ENCODE results near the gene TXNRD1. TPM values are rescaled to one million over a fixed set of nuclear protein-coding genes. Genes with fewer than 3 reads are reported as not detected.

TXNRD1 gene
- total RNA-seq, 2 donors from 2014 or later, result 110 to 129 TPM

DNA sequence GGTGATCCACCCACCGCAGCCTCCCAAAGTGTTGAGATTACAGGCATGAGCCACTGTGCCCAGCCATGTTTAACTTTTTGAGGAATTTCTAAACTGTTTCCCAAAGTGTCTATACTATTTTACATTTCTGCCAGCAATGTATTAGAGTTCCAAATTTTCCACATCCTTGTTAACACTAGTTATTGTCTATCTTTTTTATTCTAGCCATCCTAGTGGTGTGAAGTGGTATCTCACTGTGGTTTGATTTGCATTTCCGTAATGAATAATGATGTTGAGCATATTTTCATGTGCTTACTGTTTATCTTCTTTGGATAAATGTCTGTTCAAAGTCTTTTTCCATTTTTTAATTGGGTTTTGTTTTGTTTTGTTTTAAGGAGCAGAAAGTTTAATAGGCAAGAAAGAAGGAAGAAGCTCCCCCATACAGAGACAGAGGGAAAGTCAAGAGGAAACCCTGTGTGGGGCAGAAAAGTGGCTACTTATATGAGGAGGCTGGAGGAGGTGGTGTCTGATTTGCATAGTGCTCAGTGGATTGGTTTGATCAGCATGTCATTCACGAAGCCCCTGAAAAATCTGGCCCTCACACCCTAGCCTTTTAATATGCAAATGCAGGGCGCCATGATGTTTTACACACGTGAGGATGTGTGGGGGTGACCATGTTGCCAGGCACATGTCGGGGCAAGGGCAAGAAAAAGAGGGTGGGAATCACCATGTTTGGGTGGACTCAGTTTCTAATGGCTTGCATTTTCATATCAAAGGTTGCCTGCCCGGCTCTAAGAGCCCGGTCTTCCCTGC lies 14.9 kb downstream of the TXNRD1 start:
- H3K27me3 ChIP-seq, result no peaks in the 10 kb centered on the region
- intact Hi-C loops (cut with DNase I), result no loop called here
- no peaks in the 10 kb centered on the region for H3K4me1 ChIP-seq
- DNase-seq, result no peak
- no peak overlapping the region for H3K27ac ChIP-seq
- H3K9me3 ChIP-seq, result no peaks in the 10 kb centered on the region
- no peak overlapping the region for H3K9ac ChIP-seq (ENCODE audit: low read depth in 2 of 2, low read length in 2 of 2)
- no peaks in the 10 kb centered on the region for H3K36me3 ChIP-seq
- H3K4me3 ChIP-seq, result no peak overlapping the region
- TF ChIP-seq, protein P1, sequence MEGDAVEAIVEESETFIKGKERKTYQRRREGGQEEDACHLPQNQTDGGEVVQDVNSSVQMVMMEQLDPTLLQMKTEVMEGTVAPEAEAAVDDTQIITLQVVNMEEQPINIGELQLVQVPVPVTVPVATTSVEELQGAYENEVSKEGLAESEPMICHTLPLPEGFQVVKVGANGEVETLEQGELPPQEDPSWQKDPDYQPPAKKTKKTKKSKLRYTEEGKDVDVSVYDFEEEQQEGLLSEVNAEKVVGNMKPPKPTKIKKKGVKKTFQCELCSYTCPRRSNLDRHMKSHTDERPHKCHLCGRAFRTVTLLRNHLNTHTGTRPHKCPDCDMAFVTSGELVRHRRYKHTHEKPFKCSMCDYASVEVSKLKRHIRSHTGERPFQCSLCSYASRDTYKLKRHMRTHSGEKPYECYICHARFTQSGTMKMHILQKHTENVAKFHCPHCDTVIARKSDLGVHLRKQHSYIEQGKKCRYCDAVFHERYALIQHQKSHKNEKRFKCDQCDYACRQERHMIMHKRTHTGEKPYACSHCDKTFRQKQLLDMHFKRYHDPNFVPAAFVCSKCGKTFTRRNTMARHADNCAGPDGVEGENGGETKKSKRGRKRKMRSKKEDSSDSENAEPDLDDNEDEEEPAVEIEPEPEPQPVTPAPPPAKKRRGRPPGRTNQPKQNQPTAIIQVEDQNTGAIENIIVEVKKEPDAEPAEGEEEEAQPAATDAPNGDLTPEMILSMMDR (IDR thresholded peaks at IDR 0.05), result no peak

DNA sequence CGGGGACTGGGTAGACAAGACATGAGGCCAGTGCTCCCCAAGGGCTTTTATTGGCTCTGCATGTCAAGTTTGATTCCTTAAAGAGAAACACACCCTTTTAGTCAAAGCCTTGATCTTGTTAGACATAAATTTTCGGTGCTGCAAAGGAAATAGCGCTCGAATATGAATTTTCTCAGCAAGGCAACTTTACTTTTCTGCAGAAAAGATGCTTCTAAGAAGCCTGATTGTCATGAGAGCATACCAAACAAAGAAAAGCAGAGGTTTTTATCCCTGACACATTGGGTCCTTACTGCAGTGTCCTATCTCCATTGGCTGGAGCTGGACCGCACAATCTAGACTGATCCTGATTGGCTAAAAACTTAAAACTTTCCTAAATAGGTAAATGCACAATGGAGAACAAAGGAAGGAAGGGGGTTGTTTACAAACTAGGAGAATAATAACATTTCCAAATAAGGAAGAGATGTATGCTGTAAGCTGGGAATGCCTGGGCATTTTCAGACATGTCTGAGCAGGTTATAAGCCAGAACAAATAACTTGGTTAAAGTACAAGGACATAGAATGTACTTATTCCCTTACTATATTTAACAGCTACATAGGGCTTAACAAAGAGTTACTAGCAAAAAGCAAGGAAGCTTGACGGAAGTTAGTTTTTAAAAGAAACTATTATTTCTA lies 17.2 kb downstream of the TXNRD1 start:
- Histone ChIP-seq H3K27ac (no peak overlapping the region), H3K36me3 (no peaks in the 10 kb centered on the region), H3K4me3 (no peak overlapping the region), H3K9me3 (no peaks in the 10 kb centered on the region), H3K27me3 (no peaks in the 10 kb centered on the region), H3K4me1 (no peaks in the 10 kb centered on the region), H3K9ac (ENCODE audit: low read depth in 2 of 2, low read length in 2 of 2) (no peak overlapping the region)
- intact Hi-C loops (cut with DNase I), result no loop called here
- TF ChIP-seq, protein P1 (IDR thresholded peaks at IDR 0.05), result no peak
- DNase-seq, result no peak

DNA sequence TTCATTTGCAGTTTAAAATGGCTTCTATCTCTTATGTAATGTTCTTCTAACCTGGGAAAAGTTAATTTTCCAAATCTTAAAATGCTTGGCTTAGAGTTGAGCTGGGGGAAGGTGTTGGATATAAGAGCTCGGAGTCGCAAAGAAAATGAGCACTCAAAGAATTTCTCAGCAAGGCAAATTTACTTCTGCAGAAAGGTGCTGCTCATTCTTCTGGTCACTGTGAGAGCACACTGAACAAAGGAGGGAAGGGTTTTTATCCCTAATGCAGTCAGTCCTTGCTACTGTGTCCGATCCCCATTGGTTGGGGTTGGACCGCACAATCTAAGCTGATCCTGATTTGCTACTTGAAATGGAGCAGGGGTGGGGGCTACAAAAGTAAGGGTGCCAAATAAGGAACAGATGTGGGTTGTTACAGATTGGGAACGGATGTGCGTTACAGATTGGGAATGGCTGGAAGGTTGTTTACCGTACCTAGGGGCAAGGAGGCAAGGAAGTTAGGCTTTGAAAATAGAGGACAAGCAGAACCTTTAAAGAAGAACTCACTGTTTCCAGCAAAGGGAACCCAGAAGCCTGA lies 19.4 kb downstream of the TXNRD1 start:
- Histone ChIP-seq H3K27ac (no peak overlapping the region), H3K9ac (ENCODE audit: low read depth in 2 of 2, low read length in 2 of 2) (no peak overlapping the region), H3K36me3 (no peaks in the 10 kb centered on the region), H3K4me1 (no peaks in the 10 kb centered on the region), H3K4me3 (no peak overlapping the region), H3K27me3 (no peaks in the 10 kb centered on the region), H3K9me3 (no peaks in the 10 kb centered on the region)
- no peak for DNase-seq
- intact Hi-C loops (cut with DNase I), result no loop called here
- TF ChIP-seq, protein P1 (IDR thresholded peaks at IDR 0.05), result no peak

DNA sequence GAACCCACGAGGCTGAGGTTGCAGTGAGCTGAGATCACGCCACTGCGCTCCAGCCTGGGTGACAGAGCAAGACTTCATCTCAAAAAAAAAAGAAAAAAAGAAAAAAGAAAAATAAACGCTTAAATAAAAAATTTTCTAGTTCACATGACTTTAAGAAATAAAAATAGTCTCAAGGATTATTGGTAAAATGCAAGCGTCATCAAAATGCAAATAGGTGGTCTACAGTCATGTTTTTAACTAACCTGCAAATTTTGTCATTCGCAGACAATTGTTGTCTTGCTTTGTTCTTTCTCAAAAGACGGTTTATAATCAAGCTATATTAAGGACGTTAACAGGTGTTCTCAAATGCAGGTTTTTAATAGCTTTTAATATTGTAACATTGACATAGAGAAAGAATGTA lies 22.4 kb downstream of the TXNRD1 start:
- intact Hi-C loops (cut with DNase I), result no loop called here

DNA sequence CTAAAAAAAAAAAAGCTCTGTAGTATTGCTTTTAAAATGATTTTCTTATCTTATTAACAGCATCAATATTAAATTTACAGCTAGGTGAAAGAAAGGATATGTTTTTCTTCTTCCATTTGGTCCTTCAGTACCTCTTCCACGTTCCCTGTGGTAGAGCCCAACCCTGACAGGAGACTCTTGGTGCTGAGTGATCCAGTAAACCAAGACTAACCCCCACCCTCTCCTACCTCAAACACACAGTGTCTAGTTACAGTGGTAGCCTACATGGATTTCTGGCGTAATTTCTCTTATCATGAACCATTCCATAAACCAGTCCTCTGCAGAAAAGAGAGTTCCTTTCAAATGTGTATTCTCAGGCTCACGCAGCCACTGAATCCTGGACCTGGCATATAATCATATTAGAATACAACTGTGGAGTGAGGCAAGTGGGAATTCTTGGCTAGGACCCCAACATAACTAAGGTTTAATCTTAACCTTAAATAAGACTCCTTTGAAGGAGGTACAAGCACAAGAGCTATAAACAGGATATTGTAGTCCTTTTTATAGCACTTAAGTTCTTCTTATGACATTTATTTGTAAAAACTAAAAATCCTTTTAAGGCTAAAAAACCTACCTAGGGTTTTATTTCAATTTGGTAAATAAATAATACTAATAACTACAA lies 27.1 kb downstream of the TXNRD1 start:
- intact Hi-C loops (cut with DNase I), result no loop called here
- Histone ChIP-seq H3K36me3 (no peaks in the 10 kb centered on the region), H3K9ac (ENCODE audit: low read depth in 2 of 2, low read length in 2 of 2) (no peak overlapping the region), H3K4me3 (no peak overlapping the region), H3K27ac (no peak overlapping the region), H3K9me3 (no peaks in the 10 kb centered on the region), H3K27me3 (no peaks in the 10 kb centered on the region), H3K4me1 (no peaks in the 10 kb centered on the region)
- no peak for DNase-seq
- TF ChIP-seq, protein P1 (IDR thresholded peaks at IDR 0.05), result no peak

More for the DNA sequence above, 22.4 kb downstream of the TXNRD1 start:
- no peaks in the 10 kb centered on the region for H3K4me1 ChIP-seq
- no peak overlapping the region for H3K4me3 ChIP-seq
- H3K36me3 ChIP-seq, result no peaks in the 10 kb centered on the region
- no peaks in the 10 kb centered on the region for H3K9me3 ChIP-seq
- TF ChIP-seq, protein P1 (IDR thresholded peaks at IDR 0.05), result no peak
- H3K27me3 ChIP-seq, result no peaks in the 10 kb centered on the region
- DNase-seq, result no peak
- no peak overlapping the region for H3K27ac ChIP-seq
- H3K9ac ChIP-seq (ENCODE audit: low read depth in 2 of 2, low read length in 2 of 2), result no peak overlapping the region
